Measurements from ENCODE around the gene KLF7.

KLF7 gene

GRCh38 chr2:207133458-207133819 lies 32.3 kb downstream of the KLF7 start:
- no peak overlapping the region for H3K4me3 ChIP-seq (ENCODE audit: low read depth, low read length)
- DNase-seq (ENCODE audit: low read depth) = no peak

GRCh38 chr2:207132019-207132418 lies 33.7 kb downstream of the KLF7 start:
- DNase-seq (ENCODE audit: low read depth) = no peak

GRCh38 chr2:207131594-207131993 lies 34.2 kb downstream of the KLF7 start:
- no peak for DNase-seq (ENCODE audit: low read depth)
- no peak overlapping the region for H3K4me3 ChIP-seq (ENCODE audit: low read depth, low read length)

More at GRCh38 chr2:207132019-207132418, 33.7 kb downstream of the KLF7 start:
- H3K4me3 ChIP-seq (ENCODE audit: low read depth, low read length) = no peak overlapping the region

- H3K4me3 ChIP-seq (ENCODE audit: low read depth, low read length) = no peak overlapping the region
- no peak for DNase-seq (ENCODE audit: low read depth)
Measured at GRCh38 chr2:207130958-207131521, 34.7 kb downstream of the KLF7 start.

- DNase-seq (ENCODE audit: low read depth) = no peak
Measured at GRCh38 chr2:207129821-207130220, 35.9 kb downstream of the KLF7 start.

GRCh38 chr2:207128867-207129266 lies 36.9 kb downstream of the KLF7 start:
- H3K4me3 ChIP-seq (ENCODE audit: low read depth, low read length) = no peak overlapping the region
- DNase-seq (ENCODE audit: low read depth) = no peak

More at GRCh38 chr2:207129821-207130220, 35.9 kb downstream of the KLF7 start:
- H3K4me3 ChIP-seq (ENCODE audit: low read depth, low read length) = no peak overlapping the region

GRCh38 chr2:207126724-207127308 lies 38.9 kb downstream of the KLF7 start:
- no peak overlapping the region for H3K4me3 ChIP-seq (ENCODE audit: low read depth, low read length)
- DNase-seq (ENCODE audit: low read depth) = no peak

- DNase-seq (ENCODE audit: low read depth) = no peak
Measured at GRCh38 chr2:207123776-207124391, 41.9 kb downstream of the KLF7 start.

GRCh38 chr2:207123335-207123744 lies 42.4 kb downstream of the KLF7 start:
- no peak for DNase-seq (ENCODE audit: low read depth)
- H3K4me3 ChIP-seq (ENCODE audit: low read depth, low read length) = no peak overlapping the region

More at GRCh38 chr2:207123776-207124391, 41.9 kb downstream of the KLF7 start:
- no peak overlapping the region for H3K4me3 ChIP-seq (ENCODE audit: low read depth, low read length)

GRCh38 chr2:207122651-207123334 lies 43.0 kb downstream of the KLF7 start:
- no peak overlapping the region for H3K4me3 ChIP-seq (ENCODE audit: low read depth, low read length)
- DNase-seq (ENCODE audit: low read depth) = no peak

- H3K4me3 ChIP-seq (ENCODE audit: low read depth, low read length) = no peak overlapping the region
- peak; percentile 76 for DNase-seq (ENCODE audit: low read depth)
Measured at GRCh38 chr2:207121784-207122183, 44.0 kb downstream of the KLF7 start.

- no peak overlapping the region for H3K4me3 ChIP-seq (ENCODE audit: low read depth, low read length)
- DNase-seq (ENCODE audit: low read depth) = no peak
Measured at GRCh38 chr2:207119048-207119447, 46.7 kb downstream of the KLF7 start.

GRCh38 chr2:207117668-207118067 lies 48.1 kb downstream of the KLF7 start:
- DNase-seq (ENCODE audit: low read depth) = no peak
- H3K4me3 ChIP-seq (ENCODE audit: low read depth, low read length) = no peak overlapping the region

GRCh38 chr2:207115715-207116364 lies 49.9 kb downstream of the KLF7 start:
- DNase-seq (ENCODE audit: low read depth) = no peak
- no peak overlapping the region for H3K4me3 ChIP-seq (ENCODE audit: low read depth, low read length)

- no peak for DNase-seq (ENCODE audit: low read depth)
- H3K4me3 ChIP-seq (ENCODE audit: low read depth, low read length) = no peak overlapping the region
Measured at GRCh38 chr2:207113414-207113813, 52.3 kb downstream of the KLF7 start.

- H3K4me3 ChIP-seq (ENCODE audit: low read depth, low read length) = no peak overlapping the region
- no peak for DNase-seq (ENCODE audit: low read depth)
Measured at GRCh38 chr2:207112785-207113184, 53.0 kb downstream of the KLF7 start.

GRCh38 chr2:207112383-207112782 lies 53.4 kb downstream of the KLF7 start:
- no peak for DNase-seq (ENCODE audit: low read depth)
- H3K4me3 ChIP-seq (ENCODE audit: low read depth, low read length) = no peak overlapping the region

GRCh38 chr2:207111757-207112156 lies 54.0 kb downstream of the KLF7 start:
- H3K4me3 ChIP-seq (ENCODE audit: low read depth, low read length) = no peak overlapping the region
- no peak for DNase-seq (ENCODE audit: low read depth)

- no peak overlapping the region for H3K4me3 ChIP-seq (ENCODE audit: low read depth, low read length)
- no peak for DNase-seq (ENCODE audit: low read depth)
Measured at GRCh38 chr2:207110715-207111114, 55.0 kb downstream of the KLF7 start.

- H3K4me3 ChIP-seq (ENCODE audit: low read depth, low read length) = no peak overlapping the region
- DNase-seq (ENCODE audit: low read depth) = no peak
Measured at GRCh38 chr2:207110310-207110709, 55.4 kb downstream of the KLF7 start.

Measured in skeletal muscle cell (primary cell).